HG03097 (cell line): ENCODE measurements around the gene CDH16.

Experiments used
- ATAC-seq: cut with Tn5 transposase; IDR thresholded peaks from one replicate; pipeline ENCODE4 v1.9.1; 2021; ENCODE audit not compliant: unreplicated experiment, low FRiP score

Gene CDH16

DNA sequence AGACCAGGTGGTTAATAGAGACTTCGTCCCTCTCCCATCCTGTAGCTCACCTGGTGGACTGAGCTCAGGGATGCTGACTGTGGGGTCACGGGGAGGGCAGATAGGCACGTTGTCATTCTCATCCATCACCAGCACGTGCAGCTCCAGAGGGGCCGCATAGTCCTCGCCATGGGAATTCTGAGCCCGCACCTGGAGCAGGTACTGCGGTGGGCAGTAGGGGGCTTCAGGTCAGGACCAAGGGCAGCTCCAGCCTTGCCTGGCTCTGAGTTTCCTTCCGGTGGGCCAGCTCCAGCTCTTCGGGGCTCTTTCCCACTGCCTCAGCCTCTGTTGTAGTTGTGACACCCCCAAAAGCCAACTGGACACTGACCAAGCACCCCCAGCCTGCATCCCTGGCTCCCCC lies 5.6 kb downstream of the CDH16 start:
- no peak for ATAC-seq

DNA sequence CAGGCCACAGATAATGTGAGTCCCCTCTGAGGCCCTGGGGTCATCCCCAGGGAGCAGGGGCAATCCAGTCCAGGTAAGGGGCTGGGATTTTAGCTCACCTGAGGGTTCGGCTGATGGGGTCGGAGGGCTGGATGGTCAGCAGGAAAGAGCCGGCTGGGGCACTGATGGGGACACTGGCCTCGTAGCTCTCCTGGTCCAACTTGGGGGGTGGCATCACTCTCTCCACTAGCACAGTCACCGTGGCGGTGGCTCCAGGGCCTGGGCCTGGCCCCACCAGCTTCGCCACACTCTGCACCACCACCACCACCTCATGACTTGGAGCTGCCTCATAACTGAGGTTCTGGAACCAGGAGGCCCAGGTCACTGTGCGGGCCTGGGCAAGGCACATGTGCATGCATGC lies 6.9 kb downstream of the CDH16 start:
- ATAC-seq: no peak

DNA sequence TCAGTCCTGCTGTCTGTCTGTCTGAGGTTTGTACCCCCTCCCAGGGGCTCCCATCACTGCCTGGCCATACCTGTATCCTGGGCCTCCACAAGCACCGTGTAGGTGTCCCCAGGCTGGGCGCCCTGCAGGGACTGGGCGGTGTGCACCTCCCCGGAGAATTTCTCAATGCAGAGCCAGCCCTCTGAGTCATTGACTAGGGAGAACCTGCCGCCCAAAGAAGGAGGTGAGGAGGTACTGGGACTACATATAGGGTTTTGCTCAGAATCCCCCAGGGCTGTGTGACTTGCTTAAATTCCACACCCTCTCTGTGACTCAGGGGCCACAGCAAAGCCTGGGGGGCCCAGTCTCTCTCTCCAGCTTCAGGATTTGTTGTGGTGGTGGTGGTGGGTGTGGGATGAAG lies 7.6 kb downstream of the CDH16 start:
- ATAC-seq: no peak

DNA sequence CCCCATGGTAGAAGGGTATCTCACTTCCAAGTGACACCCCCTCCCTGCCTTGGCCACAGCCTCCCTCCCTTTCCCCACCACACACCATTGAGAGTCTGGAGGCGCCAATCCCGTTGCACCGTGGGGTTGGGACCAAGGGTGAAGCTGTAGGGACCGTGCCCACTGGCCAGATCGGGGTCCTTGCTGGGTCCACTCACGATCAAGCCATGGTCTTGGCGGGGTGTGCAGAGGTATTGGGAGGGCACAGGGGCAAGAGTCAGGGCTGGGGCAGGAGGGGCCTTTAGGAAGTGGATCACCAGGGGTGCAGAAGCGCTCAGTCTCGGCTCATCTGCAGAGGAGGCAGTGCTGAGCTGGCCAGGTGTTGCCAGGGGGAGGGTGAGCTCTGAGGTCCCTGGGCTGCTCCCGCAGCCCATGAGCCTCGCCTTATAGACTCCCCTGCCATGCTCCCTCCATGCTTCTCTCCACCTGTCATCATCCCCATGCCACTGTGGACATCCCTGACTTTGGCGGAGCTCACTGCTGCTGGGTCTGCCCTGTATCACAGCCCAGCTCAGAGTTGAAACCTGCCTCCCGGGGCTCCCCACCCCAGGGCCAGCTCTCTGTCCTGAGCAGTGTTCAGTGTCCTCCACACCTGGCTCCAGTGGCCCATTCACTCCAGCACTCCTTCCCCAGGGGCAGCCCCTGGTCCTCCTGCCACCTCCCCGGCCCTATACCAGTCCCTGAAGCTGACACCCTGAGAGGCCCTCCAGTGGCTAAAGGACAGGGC lies 8.3 kb downstream of the CDH16 start:
- ATAC-seq: no peak

DNA sequence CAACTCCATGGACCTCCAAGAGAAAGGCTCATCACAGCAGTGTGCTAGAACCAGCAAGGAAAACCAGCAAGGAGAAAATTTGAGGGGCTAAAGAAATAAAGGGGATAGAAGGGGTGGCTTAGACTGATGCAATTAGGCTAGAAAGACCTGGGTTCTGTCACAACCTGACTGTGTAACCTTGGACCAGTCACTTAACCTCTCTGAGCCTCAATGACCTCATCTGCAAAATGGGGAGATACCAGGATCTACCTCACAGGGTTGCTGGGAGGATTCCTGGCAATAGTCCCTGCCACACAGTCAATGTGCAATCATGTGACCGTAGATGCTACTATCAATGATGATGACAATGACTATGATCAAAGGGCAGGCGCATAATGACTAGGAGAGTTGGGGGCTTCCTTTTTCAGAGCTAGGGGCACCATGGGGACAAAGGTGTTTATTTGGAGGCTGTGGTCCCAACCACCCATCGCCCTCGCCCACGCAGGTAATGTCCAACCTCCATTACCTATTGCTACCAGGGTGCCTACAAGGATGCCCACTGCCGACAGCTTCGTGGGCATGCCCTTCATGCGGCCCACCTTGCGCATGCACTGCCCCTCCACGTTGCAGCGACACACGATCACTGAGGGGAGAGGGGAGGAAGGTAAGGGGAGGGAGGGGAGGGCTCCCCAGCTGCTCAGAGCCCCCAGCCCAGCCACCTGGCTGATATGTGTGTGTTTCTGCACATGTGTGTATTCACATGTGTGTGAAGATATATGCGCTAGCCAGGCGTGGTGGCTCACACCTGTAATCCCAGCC lies 9.7 kb downstream of the CDH16 start:
- ATAC-seq: no peak

DNA sequence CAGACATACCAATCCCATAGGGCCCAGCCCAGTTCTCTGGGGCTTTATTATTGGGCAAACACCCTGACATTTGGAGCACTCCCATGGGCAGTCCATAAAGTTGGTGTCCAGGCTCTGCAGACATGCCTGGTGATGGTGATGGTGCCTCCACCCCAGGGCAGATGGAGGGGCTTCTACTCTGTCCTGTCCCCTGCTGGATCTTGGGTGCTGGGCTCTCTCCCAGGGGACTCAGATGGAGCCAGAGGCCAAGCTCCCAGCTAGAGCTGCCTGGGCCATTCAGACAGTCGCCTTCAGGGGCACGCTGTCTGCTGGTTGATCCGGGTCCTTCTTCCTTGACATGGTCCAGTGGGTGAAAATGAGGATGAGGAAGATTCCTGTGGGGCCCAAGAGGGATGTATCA lies 10.6 kb downstream of the CDH16 start:
- ATAC-seq: no peak

DNA sequence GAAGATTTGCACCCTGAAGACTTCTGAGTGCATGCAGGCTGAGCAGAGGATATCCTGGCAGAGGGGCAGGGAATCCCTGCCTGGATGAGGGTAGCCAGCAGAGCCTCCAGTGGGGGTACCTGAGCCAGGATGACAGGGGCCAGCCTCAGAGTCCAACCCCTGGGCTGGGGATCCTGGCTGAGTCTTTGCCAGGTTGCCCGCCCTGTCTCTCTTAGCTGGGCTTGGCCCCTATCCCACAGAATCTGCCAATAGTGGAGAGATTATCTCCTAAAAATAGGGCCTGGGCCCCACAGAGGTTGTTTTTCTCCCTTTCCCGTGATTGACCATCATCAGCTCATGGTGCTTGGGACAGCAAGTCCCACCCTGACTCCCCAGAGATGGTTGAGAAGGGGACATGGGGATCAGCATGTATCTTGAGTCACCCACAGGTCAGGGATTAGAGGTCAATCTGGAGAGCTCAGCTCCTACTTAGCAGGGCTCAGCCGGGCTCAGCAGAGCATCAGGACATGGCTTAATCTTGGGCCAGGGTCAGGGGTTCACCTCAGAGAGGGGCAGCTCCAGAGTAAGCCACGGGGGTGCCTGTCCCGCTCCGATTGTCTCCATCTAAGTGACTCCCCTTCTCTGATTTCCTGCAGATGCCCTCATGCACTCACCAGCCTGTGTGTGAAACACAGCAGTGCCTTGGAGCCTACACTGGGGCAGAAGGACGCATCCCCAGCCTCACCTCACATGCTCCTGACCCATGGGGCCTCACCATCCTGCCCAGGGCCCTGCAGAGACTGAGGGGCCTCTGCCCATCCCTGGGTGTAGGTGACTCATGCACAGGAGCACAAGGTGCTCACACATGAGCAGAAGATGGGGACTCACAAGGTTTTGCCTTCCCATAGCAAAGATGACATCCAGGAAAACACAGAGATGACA lies 11.5 kb downstream of the CDH16 start:
- no peak for ATAC-seq

DNA sequence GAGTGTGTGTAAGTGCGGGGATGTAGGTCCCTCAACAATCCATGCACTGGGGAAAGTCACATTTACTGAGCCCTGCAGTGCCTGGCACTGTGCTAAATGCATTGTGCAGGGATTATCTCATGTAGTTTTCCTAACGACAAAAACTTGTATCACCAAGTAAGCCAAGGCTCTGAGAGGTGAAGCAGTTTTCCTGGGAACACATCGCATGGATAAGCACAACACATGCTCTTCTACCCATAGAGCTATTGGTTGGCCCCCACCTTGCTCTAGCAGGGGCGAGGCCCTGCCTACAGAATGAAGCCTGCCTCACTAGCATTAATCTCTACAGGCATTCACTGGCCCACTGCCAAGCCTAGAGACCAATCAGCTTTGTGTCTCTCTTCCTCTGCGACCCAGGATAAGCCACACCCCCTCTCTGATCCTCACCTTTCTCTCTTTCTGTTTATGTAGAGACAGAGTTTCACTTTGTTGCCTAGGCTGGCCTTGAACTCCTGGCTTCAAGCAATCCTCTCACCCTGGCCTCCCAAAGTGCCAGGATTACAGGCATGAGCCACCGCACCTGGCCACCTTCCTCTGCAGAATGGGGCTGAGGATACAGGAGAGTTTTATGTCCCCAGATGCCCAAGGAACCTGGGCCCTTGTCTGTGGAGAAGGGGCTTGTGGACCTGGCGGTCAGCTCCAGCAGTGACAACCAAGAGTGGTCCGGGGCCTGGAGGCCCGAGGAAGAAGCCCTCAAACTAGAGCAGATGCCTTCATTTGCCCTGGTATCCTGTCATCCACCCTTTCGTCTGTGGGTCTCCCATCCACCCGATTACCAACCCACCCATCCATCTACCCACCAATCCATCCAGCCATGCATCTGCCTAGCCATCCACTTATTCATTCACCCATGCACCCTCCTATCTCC lies 12.8 kb downstream of the CDH16 start:
- no peak for ATAC-seq

DNA sequence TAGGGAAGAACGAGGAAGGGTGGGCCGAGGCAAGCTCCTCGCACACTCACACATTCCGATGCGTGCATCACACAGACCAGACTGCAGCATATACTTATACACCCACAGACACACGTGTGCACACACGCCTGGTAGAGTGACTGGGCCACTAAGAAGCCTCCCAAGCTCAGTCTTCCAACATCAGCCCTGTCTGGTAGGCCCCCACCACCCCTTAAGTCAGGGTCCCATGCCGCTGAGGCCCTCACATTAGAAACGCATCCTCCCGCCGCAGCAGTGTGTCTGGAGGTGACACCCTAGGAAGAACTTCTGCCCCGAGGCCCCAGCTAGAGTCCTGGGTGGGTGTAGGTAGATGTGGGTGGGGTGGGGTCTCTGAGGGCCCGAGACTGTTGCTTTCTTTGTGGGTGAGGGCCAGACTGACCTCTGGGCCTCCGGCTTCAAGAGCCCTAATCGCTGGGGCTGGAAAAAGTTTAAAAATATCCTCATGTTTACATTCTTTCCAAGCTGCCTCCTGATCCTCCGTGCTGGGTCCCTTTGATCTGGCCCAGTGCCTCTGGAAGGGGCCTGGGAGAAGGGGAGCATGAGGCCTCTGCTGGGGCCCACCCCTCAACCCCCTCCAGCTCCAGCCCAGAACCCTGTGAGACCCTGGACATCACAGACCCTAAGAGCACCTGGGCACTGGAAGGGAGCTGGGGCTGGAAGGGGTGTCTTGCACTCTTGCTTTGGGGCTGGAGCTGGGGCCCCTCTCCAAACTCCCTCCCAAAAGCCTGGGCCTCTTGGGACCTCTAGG lies 13.6 kb downstream of the CDH16 start:
- no peak for ATAC-seq

DNA sequence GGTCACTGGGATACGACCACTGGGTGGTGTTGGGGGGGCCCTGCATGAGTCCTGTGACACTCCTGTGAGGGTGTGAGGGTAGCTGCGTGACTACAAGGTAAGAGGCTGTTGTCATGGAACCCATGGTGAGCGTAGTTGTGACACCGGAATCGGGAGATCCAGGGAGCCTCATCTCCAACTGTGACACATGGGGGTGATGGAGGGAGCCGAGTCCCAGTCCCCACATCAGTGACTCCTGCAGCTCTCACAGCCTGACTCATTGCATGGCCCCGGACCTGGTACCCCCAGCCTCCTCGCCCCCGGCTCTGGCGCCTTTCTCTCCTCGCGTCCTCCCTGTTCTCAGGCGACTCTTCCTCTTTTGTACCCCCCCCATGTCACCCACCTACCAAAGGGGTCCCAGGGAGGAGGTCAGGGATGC lies 14.2 kb downstream of the CDH16 start:
- ATAC-seq: no peak

DNA sequence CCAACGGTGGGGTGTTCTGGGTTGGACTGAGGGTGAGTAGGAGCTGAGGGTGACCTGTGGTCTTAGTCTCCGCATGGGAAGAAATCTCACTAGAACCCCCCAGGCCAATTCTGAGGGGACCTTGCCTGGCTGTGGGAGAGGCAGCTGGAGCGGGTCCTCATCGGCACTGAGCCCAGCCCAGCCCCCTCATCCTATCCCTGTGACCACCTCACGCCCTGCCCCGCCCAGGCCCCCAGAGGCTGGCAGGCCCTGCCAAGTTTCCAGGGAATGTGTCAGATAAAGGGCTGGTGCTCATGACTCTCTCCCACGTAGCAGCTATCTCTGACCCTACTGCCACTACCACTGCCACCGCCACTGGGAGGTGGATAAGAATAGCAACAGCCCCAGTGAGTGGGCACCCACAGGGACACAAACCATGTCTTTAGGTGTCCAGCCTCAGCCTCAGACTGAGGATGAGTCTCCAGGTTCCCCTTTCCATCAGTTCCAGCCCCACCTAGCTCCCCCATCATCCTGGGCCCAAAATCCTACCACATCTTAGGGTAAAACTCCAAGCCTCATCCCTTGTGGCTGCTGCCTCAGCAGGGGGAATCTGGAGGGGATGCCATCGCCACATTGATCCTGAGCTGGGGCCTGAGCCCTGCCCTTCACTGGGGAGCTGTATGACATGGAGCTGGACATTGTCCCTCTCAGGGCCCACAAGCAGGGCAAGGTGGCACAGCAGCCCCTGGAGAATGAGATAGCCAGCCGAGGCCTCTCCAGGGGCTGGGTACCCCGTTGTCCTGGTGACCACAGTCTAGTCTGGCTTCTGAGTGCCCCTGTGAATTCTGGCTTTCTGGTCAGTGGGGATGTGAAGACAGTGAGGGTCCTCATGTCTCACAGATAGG lies 14.9 kb downstream of the CDH16 start:
- no peak for ATAC-seq

DNA sequence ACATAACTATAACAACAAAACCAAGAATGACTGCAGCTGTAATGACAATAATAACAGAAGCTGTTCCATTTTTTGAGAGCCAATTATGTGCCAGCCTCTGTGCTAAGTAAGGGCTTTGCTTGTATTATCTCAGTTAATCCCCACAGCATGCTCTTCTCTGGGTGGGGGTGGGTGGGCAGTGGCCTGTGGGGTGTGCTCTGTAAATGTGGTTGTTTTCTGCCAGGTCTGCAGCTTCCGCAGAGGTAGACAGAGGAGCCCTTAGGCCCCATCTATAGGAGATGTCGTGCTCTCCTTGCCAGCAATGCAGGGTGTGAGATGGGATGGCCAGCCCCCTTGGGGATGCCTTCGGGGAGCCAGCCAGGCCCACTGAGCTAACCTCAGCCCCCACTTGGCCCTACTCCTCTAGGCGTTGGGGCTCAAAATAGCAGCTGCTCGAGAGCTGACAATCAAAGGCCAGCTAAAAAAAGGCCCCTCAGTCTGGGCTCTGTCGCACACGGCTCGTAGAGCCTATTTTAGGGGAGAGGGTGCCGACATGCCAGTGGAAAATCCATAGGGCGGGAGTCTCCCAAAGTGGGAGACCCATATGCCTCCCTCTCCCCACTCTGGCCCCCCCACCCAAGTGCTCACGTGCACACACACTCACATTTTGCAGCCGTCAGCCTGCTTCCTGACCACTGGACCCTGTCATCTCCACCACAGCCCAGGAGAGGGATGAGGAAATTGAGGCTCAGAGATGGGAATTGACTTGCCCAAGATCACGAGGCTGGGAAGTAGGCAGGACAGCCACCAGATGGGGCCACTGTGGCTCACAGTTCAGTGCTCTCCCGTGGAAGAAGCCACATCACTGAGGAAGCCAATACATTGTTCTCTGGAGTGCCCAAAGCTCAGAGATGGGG lies 15.8 kb downstream of the CDH16 start:
- no peak for ATAC-seq

DNA sequence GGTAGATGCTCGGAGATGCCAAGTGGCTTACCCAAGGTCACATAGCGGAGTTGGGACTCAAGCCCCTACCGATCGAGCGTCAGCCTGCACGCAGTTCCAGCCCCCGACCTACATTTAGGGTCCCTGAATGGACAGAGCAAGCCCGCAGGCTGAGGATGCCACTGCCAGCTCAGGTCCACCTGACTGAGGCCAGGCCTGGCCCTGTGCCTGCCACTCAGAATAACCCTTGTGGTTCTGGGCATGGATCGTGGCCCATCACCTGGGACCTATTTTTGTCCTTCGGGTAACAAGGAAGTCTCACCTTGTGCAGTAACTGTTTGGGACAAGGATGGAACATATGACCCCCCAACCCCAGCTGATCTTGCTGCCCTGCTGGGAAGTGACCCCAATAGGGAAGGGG lies 17.1 kb downstream of the CDH16 start:
- no peak for ATAC-seq

DNA sequence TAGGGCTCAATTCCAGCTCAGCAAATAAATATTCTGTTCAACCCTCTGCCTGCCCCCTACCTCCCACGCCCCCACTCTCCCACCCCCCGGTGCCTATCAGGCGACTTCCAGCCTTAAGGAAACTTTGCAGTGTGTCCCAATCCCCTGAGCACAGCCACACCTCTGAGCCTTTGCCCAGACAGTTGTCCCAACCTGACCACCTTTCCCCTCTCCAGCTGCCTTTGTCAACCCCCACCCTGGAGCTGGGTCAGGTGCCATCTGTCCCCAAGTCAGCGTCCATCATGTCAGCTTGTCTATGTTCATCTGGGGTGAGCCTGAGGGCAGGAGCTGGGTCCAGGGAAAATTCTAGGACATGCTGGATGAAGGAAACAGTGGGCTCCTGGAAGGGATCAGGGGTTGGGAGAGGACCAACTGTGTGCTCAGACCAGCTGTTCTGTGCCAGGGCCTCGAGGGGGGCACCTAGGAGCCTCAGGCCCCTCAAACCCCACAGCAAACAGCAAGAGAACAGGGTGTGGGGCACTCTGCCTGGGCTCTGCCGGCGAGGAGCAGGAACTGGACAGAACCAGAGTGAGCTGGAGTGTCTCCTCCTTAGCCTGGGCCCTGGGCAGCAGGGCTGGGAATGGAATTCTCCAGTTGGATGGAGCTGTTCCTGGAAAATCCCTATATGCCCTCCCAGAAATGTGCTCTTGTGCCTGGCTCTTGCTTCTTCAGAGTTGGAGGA lies 17.8 kb downstream of the CDH16 start:
- no peak for ATAC-seq

DNA sequence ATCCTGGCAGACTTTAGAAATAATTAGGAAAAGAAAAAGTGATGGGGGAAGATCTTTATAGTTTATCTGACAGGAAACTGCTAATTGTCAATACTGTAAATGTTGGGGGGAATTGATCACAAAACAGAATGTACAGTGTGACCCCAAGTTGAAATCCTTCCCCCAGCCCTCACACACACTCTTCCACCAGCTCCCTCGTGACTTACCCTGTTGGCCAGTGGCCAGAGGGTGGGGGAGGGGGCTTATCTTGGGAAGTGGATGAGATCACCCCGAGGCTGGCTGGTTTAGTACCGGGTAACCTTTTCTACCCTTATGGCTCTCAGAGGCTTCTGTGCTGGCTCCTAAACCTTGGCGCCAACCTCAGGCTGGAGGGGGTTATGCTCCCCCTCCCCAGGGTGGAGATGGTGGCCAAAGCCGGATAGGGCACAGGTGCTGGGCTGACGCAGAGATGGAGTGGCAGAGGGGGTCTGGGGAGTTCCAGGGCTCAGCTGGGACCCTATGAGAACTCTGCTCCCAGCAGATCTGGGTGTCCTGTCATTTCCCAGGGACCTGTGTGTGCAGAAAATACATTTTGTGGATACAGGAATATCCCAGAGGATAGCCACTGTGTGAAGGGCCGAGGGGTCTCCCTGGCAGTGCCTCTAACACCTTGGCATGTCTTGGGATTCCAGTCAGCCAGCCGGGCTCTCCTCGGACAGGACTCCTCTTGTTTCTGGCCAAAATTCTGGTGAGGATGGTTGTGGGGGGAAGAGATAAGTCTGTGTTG lies 18.6 kb downstream of the CDH16 start:
- no peak for ATAC-seq
